M059J (cell line): ENCODE data around the gene TNFSF18. TPM values are rescaled to one million over a fixed set of nuclear protein-coding genes. Genes with fewer than 3 reads are reported as not detected.

Experiments
- DNase-seq: peaks from one replicate; pipeline ENCODE4 v3.0.0-alpha.2; 2012; ENCODE audit warnings: low read depth
- total RNA-seq: library from RNA; depleted of rRNA; stranded (reverse); fragments of >200 nt; shearing (Covaris generic); gene quantifications from 2 replicates; pipeline ENCODE4 v1.2.3, GENCODE V29; 2014

TNFSF18 gene
- total RNA-seq, 1 experiment from 2014 or later, result 14.2 TPM

DNA sequence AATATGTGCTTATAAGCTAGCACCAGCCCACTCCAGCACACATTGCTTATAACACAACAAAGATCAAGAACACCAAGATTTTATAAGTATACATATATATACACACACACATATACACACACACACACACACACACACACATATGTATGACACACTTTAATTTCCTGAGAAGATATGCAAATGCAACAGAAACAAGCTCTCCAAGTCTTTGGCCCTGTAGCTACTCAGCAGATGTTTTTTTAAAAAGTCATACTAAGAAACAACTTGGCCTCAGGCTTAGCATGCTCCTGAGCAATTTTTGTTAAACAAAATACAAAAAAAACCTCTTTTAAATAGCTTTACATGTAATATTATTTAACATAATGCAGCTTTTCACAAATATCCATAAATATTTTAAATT, 11.1 kb downstream of the TNFSF18 start:
- no peak for DNase-seq

DNA sequence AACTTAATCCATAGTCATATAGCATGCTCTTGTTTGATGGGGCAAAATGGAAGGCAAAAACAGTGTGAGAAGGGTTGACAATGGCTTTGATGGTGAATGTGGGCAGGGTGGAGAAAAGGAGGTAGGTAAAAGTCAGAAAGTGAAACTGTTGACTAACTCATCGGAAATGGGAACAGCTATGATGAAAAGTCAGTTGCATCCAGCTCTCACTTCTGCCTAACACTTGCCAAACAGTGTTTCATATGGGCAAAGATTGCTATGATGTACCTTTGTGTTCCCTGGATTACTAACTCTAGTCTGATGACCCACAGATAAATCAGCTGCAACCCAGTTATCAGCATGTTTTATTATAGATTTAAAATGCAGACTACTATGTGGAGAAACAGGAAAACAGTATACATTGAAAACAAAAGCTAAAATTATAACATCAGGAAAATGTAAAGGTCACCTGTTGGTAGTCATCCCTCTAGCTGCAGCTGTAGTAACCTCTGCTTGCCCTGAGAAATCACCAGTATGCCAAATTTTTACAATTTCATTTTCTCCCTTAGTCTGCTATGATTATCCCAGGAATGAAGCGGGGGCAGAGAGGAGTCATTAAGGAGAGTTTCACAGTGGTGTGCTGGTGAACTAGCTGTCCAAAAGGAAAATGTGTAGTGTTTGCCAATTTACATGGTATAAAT, 11.7 kb downstream of the TNFSF18 start:
- DNase-seq, result no peak

DNA sequence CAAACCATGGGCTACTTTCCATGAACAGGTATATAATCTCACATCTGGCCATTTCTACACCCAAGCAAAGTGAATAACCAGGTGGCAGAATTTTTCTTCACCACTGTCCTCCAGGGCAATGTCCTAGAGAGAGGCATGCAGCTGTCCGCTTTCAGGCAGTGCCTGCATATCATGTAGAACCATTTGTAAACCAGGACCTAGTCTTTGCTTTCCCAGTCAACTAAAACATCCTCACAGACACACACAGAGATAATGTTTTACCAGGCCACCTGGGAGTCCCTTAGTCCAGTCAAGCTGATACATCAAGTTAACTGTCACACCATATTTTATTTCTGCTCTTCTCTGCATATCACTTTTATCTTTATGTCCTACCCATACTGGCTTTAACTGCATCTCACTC, 26.2 kb downstream of the TNFSF18 start:
- DNase-seq, result no peak

DNA sequence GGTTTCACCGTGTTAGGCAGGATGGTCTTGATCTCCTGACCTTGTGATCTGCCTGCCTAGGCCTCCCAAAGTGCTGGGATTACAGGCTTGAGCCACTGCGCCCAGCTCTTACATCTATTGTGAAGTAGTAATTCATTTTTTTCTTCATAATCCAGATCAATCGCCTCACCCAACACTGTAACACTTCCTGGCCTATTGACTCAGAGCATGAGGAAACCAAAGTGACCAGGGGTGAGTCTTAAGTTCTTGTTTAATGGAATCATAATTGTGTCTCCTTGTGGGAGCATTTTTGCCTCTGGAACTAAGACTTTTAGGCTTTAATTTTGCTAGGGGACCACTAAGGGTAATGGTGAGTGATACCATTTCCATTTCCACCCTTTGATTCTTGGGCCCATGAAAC, 27.4 kb downstream of the TNFSF18 start:
- no peak for DNase-seq

DNA sequence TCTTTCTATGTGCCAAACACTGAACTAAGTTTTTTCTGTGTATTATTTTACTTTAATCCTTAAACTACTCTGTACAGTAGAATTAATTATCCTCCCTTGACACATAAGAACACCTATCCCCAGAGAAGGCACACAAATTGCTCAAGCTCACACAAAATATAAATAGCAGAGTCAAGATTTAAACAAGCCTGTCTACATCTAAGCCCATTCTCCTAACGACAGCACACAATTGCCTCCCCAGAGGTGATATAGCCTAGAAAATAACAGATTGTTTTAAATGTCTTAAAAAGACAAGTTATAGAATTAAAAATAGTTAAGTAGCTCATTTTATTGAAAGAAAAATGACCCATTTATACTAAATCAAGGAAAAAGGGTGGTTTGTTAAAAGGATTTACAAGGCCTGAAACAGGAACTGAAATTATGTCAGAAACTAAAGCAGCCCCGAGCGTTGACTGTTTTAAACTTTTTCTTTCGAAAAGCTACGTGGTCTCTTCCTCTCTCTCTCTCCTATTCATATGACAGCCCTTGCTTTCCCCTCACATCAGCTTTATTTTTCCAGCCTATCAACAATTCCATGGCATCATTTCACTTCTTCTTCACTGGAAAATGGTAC, 30.5 kb downstream of the TNFSF18 start:
- no peak for DNase-seq

DNA sequence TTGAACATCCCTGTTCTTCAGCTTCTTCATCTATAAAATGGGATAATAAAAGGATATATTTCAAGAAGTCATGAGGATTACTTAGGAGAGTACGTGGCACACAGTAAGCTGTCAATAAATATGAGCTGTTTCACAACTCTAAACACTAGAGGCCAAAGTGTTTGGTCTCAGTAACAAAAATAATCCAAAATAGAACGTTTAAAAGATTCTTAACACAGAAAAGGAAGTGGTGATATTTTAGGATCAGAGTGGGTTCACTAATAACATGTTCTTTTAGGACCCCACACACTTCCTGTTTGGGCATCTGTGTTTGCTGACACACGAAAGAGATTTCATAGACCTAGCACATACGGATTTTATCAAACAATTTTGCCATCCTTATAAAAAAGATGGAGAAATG, 32.9 kb downstream of the TNFSF18 start:
- DNase-seq, result no peak

DNA sequence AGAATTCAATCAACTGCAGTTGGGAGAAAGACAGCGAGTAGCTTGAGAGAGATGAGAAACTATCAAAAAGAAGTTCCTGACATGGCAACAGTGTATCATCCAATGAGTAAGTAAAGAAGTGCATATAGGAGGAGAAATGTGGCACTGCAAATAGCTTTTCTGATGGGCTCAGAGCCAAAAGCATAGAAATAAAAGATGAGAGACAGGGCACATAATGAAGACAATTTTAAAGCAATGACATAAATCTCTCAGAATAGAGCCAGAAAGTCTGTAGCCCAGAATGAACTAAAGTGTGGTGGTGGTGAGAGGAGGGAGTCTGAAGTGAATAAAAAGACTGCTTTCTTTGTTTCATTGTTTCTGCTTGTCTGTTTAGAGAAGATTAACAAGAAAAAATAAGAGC, 34.3 kb downstream of the TNFSF18 start:
- DNase-seq, result no peak

DNA sequence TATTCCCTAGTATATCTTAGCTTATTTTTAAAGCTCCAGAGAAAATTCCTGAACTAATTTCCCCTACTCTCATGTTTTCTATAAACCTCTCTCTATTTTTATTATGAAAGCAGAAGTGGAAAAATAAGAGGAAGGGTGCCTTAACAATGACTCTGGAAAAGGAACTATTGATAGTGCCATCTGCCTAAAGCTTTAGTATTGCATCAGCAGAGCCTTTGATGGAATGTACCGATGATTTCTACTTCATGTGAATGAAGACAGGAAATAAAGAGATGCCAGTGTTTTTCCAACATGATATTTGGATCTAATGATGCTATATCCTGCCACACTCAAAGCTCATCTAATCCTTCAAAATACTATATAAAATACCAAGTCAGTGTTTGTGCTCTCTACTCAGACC, 35.1 kb downstream of the TNFSF18 start:
- DNase-seq, result no peak

DNA sequence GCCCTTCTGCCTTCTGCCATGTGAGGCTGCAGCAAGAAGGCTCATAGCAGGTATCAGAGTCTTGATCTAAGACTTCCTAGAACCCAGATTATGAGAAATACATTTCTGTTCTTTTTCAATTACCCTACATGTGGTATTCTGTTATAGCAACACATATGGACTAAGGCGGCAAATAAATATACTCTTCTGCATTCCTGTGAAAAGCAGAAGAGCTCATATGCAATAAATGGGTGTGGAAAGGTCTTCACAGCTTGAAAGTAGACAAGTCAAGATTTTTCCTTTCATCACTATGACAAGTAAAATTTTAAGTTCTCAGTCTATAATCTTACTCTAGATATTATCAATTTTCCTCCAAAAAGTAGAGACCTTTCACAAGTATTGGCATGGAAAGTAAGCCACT, 36.6 kb downstream of the TNFSF18 start:
- DNase-seq, result no peak

DNA sequence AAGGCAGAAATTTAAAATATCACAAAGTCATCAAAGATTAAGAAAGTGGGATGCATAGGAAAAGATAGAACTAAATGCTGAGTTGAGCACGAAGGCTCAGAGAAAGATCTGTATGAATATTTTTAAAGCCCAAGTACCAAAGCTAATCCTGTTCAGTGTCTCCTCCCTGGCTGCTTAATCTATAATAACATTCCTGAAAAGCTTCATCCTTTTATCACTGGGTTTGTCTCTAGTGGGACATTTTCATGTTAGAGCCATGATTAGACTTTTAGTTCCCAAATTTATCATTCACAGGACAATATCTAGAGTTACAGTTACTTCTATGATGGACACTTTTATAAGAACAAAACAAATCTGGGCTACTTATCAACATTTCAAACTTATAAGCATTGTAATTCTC, 38.6 kb downstream of the TNFSF18 start:
- no peak for DNase-seq

DNA sequence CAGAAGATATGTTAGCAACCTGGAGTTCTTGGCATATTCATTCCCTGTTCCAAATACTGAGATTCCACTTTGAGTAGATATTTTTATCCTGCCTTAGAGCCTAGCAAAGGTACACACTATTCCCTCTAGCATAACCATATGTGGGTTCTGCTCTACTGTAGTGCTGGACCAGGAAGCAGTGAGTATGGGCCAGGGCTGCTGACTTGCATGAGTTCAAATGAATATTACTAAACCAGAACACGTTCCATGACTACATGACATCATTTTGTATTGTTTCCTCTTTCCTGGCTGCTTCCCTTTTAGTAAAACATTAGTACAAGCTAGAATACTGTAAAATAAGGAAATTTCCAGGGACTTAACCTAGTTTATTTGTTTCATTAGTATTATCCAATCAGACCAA, 41.1 kb downstream of the TNFSF18 start:
- DNase-seq, result no peak

DNA sequence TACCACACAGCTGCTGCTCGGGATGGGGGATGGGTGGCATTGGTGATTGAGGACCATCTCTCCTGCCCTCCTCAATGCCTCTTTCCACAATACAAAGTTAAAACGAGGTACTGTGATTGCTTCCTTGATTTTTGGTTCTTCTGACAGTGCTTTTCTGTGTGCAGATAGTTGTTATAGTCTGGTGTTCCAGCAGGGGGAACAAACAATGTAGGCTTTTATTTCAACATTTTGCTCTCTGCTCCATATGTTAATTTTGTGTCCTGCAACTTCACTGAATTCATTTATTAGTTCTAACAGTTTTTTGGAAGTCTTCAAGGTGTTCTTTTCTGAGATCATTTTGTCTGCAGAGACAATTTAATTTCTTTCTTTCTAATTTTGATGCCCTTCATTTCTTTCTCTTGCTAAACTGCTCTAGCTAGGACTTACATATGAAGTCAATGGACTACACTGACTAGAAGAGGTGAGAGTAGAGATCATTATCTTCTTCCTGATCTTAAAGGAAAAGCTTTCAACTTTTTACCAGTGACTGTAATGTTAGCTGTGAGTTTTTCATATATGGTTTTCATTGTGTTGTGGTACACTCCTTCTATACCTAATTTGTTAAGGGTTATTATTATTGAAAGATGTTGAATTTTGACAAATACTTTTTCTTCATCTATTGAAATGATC, 45.4 kb downstream of the TNFSF18 start:
- DNase-seq, result no peak

DNA sequence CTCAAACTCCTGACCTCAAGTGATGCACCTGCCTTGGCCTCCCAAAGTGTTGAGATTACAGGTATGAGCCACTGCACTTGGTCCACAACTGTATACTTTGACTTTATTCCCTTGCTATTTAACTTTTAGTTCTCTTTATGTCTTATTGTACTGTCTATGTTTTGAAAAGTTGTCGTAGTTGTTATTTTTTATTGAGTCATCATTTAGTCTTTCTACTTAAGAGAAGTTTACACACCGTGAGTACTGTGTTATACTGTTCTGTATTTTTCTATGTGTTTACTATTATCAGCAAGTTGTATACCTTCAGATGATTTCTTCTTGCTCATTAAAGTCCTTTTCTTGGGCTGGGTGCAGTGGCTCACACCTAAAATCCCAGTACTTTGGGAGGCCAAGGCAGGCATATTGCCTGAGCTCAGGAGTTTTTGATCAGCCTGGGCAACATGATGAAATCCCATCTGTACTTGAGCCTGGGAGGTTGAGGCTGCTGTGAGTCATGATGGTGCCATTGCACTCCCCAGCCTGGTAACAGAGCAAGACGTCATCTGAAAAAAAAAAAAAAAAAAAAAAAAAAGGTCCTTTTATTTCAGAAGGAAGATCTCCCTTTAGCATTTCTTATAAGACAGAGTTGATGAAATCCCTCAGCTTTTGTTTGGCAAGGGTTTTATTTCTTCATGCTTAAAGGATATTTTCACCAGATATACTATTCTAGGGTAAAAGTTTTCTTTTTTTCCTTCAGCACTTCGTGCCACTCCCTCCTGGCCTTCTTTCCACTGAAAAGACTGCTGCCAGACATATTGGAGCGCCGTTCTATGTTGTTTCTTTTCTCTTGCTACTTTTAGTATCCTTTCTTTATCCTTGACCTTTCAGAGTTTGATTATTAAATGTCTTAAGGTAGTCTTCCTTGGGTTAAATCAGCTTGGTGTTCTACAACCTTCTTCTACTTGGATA, 47.6 kb downstream of the TNFSF18 start:
- peak; percentile 80 for DNase-seq

DNA sequence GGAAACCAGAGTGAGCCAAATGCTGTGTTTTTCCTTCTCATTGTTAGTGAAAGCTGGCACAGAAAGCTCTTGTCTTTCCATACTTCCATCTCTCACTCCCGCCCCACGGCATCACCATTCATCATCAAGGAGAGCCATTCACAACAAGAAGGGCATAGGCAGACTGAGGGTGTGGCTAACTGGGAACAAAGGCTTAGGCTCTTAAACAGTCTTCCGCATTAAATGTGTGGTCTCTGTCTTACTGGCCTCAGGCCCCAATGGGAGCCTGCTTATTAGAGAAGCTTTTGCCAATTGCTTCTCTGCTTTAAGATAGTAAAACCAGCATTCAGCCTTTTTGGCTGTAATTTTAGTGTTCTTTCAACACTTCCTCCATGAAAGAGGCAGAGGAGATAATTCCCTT, 51.4 kb downstream of the TNFSF18 start:
- no peak for DNase-seq

DNA sequence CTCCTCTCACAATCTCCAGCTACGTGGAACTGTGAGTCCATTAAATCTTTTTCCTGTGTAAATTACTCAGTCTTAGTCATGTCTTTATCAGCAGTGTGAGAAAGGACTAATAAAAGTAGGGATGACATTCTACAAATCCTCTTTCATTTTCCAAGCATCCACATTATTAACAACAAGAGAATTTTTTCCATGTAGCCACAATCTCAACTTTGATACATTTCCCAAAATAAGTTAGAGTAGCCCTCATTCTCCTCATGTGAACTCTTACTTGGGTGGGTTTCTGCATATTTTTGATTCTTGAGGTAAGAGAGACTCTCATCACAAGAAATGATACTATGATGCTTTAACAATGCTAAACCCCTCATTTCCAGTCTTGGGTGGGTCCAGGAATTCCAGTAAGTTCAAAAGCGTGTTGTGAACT, 52.8 kb downstream of the TNFSF18 start:
- peak; percentile 78 for DNase-seq

DNA sequence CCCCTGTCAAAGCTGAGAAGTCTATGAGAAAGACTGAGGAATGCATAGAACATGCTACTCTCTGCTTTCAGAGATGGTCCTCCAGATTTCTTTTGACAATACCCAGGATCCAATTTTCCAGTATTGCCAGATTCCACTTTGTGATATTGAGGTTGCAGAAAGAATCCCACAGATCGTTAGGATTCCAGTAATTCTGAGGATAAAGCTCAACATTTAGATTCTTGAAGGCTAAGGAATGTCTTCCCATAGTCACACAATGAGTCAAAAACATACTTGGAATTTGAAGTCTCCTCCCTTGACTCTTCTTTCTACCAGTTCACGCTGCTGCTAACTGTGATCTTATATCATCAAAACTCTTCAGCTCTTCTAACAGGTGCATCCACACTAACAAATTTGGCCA, 57.1 kb downstream of the TNFSF18 start:
- DNase-seq, result peak; percentile 67

DNA sequence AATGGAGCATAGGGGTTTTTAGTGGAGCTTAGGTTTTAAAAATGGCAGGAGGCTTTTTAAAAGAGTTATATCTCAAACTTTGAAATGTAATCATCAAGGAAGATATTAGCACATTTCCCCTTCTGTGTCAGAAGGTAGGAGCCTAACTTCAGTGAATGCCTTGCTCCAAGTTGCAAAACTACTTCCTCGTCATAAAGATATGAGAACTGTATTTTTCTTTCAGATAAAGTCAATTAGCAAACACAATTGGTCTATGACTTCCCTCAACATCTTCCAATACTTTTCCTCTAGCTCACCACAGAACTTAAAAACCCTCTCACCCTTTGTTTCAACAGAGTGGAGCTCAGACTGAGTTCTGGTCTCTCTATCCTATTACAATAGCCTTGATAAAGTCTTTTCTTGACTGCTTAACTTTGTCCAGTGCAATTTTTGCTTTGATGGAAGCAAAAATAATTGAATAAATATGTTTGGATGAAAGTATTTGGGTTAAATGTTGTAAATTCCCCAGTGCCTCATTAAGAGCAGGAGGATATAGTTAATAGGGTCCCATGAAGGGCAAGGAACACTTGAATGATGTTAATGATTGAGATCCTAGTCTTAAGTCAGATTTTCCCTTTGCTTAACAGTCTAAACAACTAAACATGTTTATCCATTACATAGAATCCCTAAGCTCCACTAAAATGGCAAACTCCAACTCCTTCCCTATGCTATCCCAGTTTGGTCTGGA, 58.9 kb downstream of the TNFSF18 start:
- no peak for DNase-seq

DNA sequence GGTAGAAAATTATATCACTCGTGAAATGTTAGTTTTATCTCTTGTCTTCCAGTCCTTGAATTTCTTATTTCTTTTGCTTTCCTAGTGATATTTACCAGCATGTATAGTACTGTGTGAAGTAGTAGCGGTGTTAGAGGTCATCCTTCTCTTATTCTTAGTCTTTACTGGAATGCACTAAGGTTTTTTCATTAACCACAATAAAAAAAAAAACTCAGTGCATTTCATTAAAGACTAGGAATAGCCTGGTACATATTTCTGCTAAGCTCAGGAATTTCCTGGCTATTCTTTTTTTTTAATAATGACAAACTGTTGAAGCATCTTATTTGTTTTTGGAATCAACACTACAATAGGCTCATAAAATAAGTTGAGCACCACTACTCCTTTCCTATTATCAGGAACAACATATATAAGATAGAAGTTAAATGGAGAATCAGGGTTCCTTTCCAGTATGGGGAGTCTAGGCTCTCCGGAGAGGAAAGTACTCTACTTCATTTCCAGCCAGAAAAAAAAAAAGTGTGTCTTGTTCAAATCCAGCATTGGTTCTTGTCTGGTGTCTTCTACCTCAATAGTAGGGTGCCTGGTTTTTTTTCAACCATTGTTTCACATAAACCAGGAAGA, 60.0 kb downstream of the TNFSF18 start:
- peak; percentile 89 for DNase-seq
